ENCODE measurements around the gene HTR1E.
"Not testable (repeated sequence)": the region's sequence is repeated elsewhere in the genome, so short reads cannot be mapped to it uniquely, and the experiment has no call there.

Gene HTR1E

DNA sequence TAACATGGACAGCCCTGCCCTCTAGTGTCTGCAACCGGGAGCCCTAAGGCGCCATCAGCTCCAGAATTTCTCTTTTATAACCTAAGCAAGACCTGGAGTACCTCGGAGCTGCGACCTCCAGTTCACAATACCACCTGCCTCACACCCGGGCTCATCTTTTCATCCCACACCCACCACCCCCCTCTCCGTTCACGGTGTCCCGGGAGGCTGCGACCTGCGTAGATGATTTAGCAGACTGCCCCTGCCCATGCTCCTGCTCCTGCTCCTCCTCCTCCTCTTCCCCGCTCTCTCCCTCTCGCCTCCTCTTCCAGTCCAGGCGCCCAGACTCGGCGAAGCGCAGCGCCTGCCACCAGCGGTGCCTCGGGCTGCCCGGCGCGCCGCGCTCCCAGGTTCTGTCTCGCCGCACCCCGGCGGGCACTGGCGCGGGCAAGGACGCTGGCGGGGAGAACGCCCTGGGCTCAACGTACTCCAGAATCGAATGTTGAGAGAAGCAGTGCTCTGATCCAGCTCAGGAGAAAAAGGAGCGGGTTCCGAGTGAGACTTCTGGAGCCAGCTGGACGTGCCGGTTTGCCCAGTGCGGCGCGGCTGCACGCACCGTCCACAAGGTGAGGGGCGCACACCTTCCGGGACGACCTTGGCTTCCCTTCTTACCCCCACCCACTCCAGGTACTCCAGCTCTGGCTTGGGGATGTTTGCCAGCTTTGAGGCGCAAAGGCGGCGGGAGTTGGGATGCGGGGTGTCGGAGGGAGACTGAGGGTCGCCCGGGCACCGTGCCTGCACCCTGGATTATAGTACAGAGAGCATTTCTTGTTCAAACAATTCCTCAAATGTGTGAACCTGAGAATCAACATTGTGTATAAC, at the start of gene HTR1E:
TSS of gene HTR1E (plus strand) at position 310 of the 861 bp plus-strand sequence. CDS start 77,807 bp downstream, outside the sequence.
- no peak for FAIRE-seq
- no peak for DNase-seq (ENCODE audit: low spot score)

DNA sequence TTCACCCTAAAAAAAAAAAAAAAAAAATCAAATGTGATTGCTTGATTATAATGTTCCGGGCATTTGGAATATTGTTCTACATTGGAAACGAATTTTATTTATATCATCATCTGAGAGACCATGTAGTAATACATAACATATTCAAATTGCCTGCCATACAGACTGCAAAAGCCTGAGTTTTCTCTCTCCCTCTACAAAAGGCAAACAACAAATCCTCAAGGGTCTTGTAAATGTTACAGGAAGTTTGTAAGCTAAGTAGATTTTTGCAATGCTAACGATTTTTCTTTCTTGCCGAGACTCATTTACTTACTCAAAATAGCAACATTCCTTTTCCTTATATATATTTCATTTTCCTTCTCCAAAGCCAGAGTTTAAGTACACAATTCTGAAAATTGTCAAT, 49.0 kb upstream of the HTR1E start:
- FAIRE-seq (no peak), DNase-seq (ENCODE audit: low spot score) (no peak)

DNA sequence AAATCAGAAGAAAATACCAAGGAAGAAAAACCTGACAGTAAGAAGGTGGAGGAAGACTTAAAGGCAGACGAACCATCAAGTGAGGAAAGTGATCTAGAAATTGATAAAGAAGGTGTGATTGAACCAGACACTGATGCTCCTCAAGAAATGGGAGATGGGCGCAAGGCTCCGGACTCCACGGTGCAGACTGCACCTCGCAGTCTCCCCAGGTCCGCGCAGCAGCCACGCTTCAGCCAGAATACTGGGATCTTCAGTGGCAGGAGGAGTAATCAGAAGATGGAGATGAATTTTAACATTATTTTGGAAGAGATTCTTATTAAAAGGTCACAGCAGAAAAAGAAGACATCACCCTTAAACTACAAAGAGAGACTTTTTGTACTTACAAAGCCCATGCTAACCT, 40.1 kb upstream of the HTR1E start:
- DNase-seq (ENCODE audit: low spot score); FAIRE-seq: not testable (repeated sequence)

- no peak for FAIRE-seq
- no peak for DNase-seq (ENCODE audit: low spot score)
These were observed 23.5 kb upstream of the HTR1E start for GRCh38 chr6:86913795-86914194.

GRCh38 chr6:86916393-86916792, 20.9 kb upstream of the HTR1E start:
- no peak for DNase-seq (ENCODE audit: low spot score)
- no peak for FAIRE-seq

- not testable (repeated sequence) for FAIRE-seq; DNase-seq (ENCODE audit: low spot score)
These were observed 10.2 kb upstream of the HTR1E start for GRCh38 chr6:86927138-86927537.

DNA sequence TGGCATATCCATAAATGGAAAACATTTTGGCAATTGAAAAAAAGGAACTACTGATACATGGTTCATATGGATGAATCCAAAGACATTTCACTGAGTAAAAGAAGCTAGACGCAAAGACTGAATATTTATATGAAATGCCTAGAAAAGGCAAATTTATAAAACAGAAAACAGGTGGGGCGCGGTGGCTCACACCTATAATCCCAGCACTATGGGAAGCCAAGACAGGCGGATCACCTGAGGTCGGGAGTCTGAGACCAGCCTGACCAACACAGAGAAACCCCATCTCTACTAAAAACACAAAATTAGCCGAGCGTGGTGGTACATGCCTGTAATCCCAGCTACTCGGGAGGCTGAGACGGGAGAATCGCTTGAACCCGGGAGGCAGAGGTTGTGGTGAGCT, 9.5 kb upstream of the HTR1E start:
- not testable (repeated sequence) for DNase-seq (ENCODE audit: low spot score); FAIRE-seq

DNA sequence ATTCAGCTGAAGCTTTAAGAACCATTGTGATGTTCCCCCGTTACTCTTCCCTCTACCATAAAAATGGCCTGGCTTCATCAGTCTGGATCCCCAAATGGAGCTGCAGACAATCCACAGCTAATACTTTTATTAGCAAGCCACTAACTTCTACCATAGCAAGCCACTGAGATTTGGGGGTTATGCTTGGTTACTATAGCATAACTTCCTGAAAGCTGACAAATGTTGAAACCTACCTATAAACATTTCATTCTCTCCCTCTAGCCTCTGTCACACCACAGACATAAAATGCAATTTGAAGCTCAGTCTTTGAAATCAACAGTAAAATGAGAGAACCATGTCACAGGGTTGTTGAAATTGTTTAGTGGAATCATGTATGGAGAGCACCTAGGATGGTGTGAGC, 3.0 kb upstream of the HTR1E start:
- no peak for DNase-seq (ENCODE audit: low spot score)

DNA sequence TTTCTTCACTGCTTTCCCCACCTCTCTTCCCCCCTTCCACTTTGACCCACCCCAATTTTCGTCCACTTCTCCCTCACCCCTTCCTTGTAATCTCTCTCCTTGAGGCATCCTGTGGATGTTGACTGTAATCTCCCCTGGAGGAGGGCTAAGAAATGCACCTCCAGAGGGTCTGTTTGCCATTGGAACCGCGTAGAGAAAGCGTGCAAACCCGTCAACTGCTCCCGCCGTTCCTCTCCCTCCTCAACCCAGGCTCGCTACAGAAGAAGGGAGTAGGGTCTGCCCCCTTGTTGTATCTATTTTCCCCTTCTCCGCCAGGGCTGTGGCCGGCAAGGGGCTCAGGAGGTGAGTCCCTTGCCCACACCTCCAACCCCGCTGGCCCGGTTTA, 502 bp upstream of the HTR1E start:
- FAIRE-seq (no peak), DNase-seq (ENCODE audit: low spot score) (no peak)

More for the DNA sequence above, 3.0 kb upstream of the HTR1E start:
- FAIRE-seq = no peak

GRCh38 chr6:86938814-86939213, 1.5 kb downstream of the HTR1E start:
- no peak for DNase-seq (ENCODE audit: low spot score)
- no peak for FAIRE-seq

DNA sequence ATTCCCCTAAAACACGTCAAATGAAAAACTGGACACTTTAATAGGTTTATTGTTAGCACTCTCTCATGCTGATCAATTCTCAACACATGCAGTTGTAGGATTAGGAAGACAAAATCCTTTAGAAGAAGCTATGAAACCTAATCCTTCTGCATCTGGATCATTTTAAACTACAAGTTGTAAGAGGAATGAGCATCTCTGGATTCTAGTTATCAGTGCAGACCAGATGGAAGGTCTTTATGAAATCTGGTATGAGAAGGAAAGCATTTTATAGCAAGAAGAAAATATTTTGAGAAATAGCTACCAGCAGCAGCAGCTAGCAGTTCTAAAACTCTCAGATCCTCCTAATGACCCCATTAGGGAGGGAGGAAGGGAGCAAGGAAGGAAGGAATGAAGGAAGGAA, 4.1 kb downstream of the HTR1E start:
- no peak for FAIRE-seq

GRCh38 chr6:86942769-86943516, 5.6 kb downstream of the HTR1E start:
- DNase-seq (ENCODE audit: low spot score) (no peak), FAIRE-seq (no peak)

More for the DNA sequence above, 4.1 kb downstream of the HTR1E start:
- no peak for DNase-seq (ENCODE audit: low spot score)

DNA sequence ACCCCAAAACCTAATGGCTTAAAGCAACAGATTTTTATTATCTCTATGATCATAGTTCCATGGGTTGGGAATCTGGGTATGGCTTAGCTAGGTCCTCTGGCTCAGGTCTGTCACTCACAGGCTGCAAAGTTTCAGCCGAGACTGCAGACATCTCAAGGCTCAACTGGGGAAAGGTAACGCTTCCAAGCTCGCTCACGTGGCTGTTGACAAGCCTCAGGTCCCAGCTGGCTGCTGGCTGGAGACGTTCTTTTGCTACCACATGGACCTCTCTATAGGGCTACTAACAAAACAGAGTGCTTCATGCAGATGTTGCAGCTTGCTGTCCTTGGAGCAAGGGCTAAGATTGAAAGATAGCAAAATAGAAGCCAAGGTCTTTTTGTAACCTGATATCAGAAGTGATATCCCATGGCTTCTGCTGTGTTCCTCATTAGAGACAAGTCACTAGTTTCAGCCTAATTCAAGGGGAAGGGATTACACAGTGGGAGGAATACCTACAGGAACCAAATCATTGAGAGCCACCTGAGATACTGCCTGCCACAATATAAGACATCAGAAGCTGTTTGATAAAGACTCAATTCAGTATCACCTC, 6.6 kb downstream of the HTR1E start:
- no peak for DNase-seq (ENCODE audit: low spot score)
- no peak for FAIRE-seq

- DNase-seq (ENCODE audit: low spot score) (no peak), FAIRE-seq (no peak)
These were observed 12.4 kb downstream of the HTR1E start for GRCh38 chr6:86949771-86950170.

DNA sequence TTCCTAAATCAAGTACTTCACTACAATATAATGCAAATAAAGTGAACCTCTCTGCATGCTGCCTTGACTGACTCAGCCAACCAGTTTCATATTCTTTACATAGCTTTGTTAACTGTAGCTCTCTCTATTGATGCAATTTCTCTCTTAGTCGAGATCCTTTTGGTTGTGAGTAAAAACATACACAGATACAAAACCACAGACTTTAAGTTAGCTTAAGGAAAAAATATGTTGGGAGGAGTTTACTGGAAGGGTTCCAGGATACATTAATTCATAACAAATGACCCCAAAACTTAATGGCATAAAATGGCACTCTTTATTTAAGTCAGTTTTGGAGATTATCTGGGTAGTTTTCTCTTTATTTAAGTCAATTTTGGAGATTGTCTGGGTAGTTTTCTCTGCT, 15.7 kb downstream of the HTR1E start:
- DNase-seq (ENCODE audit: low spot score) = no peak
- no peak for FAIRE-seq

DNA sequence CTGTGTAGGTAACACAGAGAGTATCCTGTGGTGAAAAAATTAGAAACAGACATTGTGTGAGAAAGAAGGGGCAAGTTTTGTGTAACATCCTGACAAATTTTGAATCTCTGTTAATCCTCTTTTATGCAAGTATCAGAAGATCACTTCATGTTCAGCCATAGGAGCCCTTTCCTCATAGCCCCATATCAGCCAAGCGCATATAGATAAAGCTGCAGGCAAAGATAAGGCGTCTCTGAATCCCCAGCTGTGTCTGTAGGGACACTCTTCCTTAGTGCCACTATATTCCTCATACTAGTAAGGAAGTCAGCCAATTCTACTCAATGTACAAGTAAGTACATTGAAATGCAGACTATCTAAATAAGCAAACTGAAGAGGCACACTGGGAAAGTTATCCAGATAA, 22.3 kb downstream of the HTR1E start:
- no peak for FAIRE-seq
- DNase-seq (ENCODE audit: low spot score) = no peak

DNA sequence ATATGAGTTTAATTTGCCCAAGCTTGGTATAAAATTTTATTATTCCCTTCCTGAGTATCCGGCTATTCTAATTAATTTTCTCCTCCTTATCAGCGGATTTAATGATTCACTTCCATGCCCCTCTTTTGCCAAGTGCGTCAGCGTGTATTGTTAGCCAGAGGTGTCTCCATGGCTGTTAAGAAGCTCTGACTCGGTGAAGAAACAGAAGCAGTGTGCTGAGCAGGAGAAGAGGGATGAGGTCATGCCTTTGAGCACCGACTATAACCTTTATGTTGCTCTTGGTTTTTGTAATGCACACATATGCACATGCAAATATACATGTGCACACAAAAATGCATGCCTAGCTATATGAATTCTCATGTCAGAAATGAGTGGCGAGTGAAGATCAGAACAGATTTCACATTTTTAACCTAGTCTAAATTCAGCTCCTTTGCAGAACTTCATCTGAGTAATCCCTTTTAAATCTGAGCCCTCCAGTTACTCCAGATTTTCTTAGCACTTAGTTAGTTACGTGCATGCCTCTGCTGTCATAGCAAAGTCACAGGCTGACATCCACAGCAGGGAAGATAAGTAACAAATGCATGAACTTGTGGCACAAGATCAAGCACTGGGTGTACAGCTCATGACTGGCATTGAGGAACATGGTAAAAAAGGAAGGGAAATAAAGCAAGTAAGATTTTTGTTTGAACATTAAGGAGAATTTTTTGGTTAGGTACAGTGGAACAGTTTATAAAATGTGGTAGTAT, 24.3 kb downstream of the HTR1E start:
- DNase-seq (ENCODE audit: low spot score) (no peak), FAIRE-seq (no peak)

- DNase-seq (ENCODE audit: low spot score) (no peak), FAIRE-seq (no peak)
These were observed 26.0 kb downstream of the HTR1E start for GRCh38 chr6:86963352-86963751.

GRCh38 chr6:86964029-86964579, 26.8 kb downstream of the HTR1E start:
- DNase-seq (ENCODE audit: low spot score) (no peak), FAIRE-seq (no peak)

DNA sequence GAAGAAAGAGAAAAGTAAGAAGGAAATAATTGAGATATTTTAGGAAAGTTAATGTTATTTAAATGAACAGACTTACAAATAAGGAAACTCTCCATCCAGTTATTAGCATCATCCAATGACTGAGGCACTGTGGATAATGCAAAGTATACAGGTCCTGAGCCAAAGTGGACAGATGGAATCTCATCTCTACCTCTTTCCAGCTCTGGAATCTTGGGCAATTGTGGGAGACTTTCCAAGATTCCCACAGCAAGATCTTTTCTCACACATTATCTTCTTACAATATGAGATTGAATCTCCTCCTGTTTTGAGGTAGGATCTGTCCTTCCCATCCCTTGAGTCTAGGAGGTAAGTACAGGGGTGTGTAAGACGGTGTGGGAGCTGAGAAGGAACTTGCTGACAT, 28.9 kb downstream of the HTR1E start:
- DNase-seq (ENCODE audit: low spot score) (no peak), FAIRE-seq (no peak)

DNA sequence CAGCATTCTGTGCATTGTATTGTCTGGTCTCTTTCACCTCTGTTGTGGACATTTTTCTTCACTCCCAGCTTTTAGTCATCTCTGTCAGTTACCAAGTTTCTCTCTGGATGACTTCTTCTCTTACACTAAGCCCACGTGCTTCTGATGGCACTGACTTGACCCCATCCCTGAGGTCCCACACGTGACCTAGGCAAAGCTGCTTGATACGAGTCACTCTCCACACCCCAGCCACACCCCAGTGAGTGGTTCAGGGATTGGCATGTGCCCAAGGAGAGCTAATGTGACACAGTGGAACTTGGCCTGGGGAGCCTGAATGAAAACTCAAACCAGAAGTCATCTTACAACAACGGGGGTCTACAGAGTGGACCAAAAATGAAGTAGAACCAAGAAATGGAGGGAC, 32.2 kb downstream of the HTR1E start:
- FAIRE-seq = no peak
- DNase-seq (ENCODE audit: low spot score) = no peak
